Cardiac muscle cell (in vitro differentiated cells and primary cell): ENCODE measurements around the gene RAB36. TPM values are rescaled to one million over a fixed set of nuclear protein-coding genes. Genes with fewer than 3 reads are reported as not detected.

Experiments used
- DNase-seq, 2 donors: peaks; one replicate each; pipeline versions ENCODE4 v3.0.0 to v3.0.0-alpha.2; 2010 to 2017; ENCODE audit warnings: low read depth in 1 of 2, low spot score in 1 of 2
- H3K27ac ChIP-seq: fragments of 200-600 bp; sonication (generic); 2 replicates; pipeline ENCODE4 v1.5.1; 2016
- H3K27me3 ChIP-seq: fragments of 200-600 bp; sonication (generic); 2 replicates; pipeline ENCODE4 v1.6.0; 2016; ENCODE audit warnings: control low read depth
- H3K36me3 ChIP-seq: fragments of 200-600 bp; sonication (generic); 2 replicates; pipeline ENCODE4 v1.5.1; 2016; ENCODE audit warnings: control low read depth
- H3K4me1 ChIP-seq: fragments of 200-600 bp; sonication (generic); 2 replicates; pipeline ENCODE4 v1.8.1; 2017; ENCODE audit warnings: low read depth, mild to moderate bottlenecking, mixed run types
- H3K4me3 ChIP-seq: fragments of 200-600 bp; sonication (generic); 2 replicates; pipeline ENCODE4 v1.5.1; 2016; ENCODE audit warnings: mild to moderate bottlenecking
- H3K9me3 ChIP-seq: fragments of 200-600 bp; sonication (generic); 2 replicates; pipeline ENCODE4 v1.5.1; 2017; ENCODE audit warnings: low read depth, mild to moderate bottlenecking, control low read depth
- polyA plus RNA-seq: library from polyadenylated mRNA; unstranded; fragments of >200 nt; fragmentation: Nextera tagmentation; extraction: Ambion mirVana; gene quantifications from 2 replicates; pipeline ENCODE4 v1.2.1, GENCODE V29; 2016
- total RNA-seq: library from RNA; depleted of rRNA; stranded (reverse); fragments of >200 nt; gene quantifications from 2 replicates; pipeline ENCODE4 v1.2.3, GENCODE V29; 2016
- TF ChIP-seq, protein P1 (sequence below): IDR thresholded peaks from 2 replicates; pipeline ENCODE4 v1.5.1; 2012; ENCODE audit warnings: low read depth, mild to moderate bottlenecking, low read length

Gene RAB36
- total and polyA plus RNA-seq, 2 experiments from 2014 or later: 2.9 to 6.7 TPM

DNA sequence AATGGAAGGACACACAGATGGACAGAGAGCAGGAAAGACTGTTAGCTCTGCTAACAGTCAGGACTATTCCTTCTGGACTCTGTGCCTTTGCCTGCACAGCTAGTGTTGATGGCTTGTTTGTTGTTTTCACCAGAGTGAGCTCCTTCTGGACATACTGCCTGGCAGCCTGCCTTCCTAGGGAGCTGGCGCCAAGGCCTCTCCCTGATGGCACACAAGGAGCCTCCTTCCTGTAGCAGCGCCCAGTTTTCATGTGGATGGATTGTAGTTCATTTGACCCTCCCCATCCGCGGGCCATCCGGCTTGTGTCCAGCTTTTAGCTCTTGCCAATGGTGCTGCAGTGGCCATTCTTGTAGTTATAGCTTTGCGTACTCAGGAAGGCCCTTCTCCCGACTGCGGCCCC lies 18.4 kb downstream of the RAB36 start:
- DNase-seq: no peak
- no peak overlapping the region for H3K27ac ChIP-seq
- H3K4me3 ChIP-seq: no peak overlapping the region
- no peaks in the 10 kb centered on the region for H3K36me3 ChIP-seq
- no peaks in the 10 kb centered on the region for H3K9me3 ChIP-seq
- H3K4me1 ChIP-seq: no peaks in the 10 kb centered on the region
- TF ChIP-seq, protein P1, sequence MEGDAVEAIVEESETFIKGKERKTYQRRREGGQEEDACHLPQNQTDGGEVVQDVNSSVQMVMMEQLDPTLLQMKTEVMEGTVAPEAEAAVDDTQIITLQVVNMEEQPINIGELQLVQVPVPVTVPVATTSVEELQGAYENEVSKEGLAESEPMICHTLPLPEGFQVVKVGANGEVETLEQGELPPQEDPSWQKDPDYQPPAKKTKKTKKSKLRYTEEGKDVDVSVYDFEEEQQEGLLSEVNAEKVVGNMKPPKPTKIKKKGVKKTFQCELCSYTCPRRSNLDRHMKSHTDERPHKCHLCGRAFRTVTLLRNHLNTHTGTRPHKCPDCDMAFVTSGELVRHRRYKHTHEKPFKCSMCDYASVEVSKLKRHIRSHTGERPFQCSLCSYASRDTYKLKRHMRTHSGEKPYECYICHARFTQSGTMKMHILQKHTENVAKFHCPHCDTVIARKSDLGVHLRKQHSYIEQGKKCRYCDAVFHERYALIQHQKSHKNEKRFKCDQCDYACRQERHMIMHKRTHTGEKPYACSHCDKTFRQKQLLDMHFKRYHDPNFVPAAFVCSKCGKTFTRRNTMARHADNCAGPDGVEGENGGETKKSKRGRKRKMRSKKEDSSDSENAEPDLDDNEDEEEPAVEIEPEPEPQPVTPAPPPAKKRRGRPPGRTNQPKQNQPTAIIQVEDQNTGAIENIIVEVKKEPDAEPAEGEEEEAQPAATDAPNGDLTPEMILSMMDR: no peak
- no peaks in the 10 kb centered on the region for H3K27me3 ChIP-seq

DNA sequence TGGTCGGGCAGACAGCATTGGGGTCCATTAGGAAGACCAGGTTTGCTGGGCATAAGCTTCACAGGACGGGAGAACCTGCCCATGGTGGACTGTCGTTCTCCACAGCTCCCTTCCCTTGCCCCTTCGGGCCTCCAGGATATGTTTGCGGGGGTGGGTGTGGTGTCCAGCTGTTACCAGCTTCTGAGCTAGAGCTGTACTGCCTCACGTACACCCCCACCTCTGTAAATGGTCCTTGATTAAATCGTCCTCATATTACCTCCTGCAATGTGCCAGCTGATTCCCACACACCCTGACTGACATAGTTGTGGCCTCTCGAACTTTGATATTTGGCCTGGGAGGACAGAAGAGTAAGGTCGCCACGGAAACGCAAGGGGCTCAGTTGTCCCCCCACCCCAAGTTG lies 18.8 kb downstream of the RAB36 start:
- no peaks in the 10 kb centered on the region for H3K4me1 ChIP-seq
- H3K9me3 ChIP-seq: no peaks in the 10 kb centered on the region
- no peak overlapping the region for H3K4me3 ChIP-seq
- H3K27ac ChIP-seq: no peak overlapping the region
- DNase-seq: no peak
- no peaks in the 10 kb centered on the region for H3K36me3 ChIP-seq
- TF ChIP-seq, protein P1: no peak
- H3K27me3 ChIP-seq: no peaks in the 10 kb centered on the region

DNA sequence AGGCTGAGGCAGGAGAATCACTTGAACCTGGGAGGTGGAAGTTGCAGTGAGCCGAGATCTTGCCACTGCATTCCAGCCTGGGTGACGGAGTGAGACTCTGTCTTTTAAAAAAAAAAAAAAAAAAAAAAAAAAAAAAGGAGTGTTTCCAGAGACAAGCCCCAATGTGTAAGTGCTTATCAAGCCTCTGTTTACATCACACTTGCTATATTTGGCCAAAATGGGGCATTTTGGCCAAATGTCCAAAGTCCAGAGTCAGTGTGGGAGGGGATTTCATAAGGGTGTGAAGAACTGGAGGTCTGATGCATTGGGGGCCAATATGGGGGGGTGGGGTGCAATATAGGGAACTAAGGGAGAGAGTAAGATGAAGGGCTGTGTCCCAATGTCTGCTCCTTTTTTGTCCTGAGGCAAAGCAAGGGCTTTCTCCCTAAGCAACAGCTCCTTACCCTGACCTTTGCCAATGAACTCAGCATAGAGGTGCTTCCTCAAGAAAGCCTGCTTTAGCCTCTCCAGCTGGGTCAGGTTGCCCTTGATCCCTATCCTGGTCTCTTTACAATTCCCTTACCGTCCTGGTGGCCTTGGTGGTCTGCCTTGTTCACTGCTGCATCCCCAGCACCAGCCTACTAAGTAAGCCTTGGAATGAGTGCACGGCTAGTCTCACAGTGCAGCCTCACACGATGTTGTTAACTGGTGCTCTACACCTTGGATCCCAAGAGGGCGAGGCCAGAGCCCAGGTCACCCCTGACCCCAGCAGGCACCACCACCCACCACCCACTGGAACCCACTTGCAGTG lies 21.0 kb downstream of the RAB36 start:
- DNase-seq: no peak
- H3K27ac ChIP-seq: no peak overlapping the region
- H3K4me3 ChIP-seq: no peak overlapping the region
- no peaks in the 10 kb centered on the region for H3K9me3 ChIP-seq
- H3K36me3 ChIP-seq: no peaks in the 10 kb centered on the region
- TF ChIP-seq, protein P1: no peak
- no peaks in the 10 kb centered on the region for H3K27me3 ChIP-seq
- H3K4me1 ChIP-seq: no peaks in the 10 kb centered on the region

DNA sequence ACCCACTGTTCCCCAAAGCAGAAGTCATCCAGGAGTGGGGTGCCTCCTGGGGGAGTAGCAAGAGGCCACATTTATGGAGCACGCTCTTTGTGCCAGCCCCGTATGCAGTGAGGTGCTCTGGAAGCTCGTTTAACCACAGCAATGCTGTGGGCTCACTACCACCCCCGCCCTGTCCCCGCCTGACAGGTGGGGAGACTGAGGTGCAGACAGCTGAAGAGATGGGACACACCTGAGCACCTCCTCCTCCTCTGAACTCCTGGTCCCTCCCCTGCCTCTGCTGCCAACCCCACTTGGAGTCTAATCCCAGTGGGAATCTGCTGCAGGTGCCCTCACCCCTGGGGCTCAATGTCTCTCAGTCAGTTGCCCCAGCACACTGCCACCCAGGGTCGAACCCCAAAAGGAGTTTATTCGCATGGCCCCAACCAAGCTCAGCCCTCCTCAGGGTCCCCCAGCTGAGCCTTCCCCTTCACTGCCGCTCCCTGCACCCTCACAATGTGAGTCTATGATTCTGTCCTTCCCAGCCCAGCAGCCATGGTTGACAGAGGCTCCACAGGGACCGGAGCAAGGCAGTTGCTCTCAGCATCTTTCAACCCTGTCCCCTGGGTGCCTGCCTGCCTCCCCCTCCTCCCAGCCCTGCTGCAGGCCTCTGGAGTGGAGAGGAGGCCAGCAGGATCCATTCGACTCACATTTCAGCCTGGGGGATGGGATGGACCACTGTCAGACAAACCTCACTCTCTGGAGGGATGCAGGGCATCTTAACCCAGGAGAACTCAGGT lies 21.8 kb downstream of the RAB36 start:
- H3K27ac ChIP-seq: no peak overlapping the region
- no peak overlapping the region for H3K4me3 ChIP-seq

DNA sequence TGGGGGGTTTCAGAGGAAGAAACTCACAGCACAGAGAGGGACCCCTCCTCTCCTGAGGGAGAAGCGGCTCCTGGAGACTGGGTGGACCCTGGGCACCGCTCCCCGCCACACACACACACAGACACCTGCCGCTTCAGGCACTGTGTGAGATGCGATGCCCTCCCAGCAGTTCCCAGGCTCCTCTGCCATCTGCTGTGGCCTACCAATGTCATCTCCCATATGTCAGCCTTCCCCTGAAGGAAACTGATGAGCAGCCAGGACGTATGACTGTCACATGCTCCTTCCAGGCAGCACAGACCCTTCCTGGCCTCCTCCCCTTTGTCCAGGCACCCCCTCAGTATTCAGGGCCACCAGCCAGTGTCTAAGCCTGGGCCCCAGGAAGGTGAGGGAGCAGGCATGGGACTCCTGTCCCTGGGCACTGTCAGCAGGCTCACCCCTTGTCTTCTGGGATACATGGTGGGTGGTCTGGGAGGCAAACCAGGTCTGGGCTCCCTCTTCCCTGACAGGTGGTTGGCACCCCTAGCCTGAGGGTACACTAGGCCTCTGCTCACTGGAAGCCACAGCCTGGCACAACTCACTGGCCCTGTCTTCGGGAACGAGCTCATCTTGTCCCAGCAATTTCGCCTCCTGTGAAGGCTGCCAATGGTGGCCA lies 23.2 kb downstream of the RAB36 start:
- Histone ChIP-seq H3K9me3 (no peaks in the 10 kb centered on the region), H3K36me3 (no peaks in the 10 kb centered on the region), H3K27ac (no peak overlapping the region), H3K27me3 (no peaks in the 10 kb centered on the region), H3K4me3 (no peak overlapping the region), H3K4me1 (no peaks in the 10 kb centered on the region)
- TF ChIP-seq, protein P1: no peak
- no peak for DNase-seq

More for the DNA sequence above, 21.8 kb downstream of the RAB36 start:
- Histone ChIP-seq H3K36me3 (no peaks in the 10 kb centered on the region), H3K4me1 (no peaks in the 10 kb centered on the region), H3K27me3 (no peaks in the 10 kb centered on the region), H3K9me3 (no peaks in the 10 kb centered on the region)
- no peak for DNase-seq
- TF ChIP-seq, protein P1: no peak
